Osteoblast (primary cell): ENCODE results near the gene NOVA1. TPM values are rescaled to one million over a fixed set of nuclear protein-coding genes. Genes with fewer than 3 reads are reported as not detected.

Source experiments
- DNase-seq: peaks from one replicate; pipeline ENCODE4 v3.0.0; 2011; ENCODE audit warnings: low spot score, mixed read lengths; ENCODE audit not compliant: insufficient read length; ENCODE audit errors: missing footprints
- H2AFZ ChIP-seq: 2 replicates; pipeline ENCODE4 v1.6.0; 2011; ENCODE audit warnings: mild to moderate bottlenecking, low read length
- H3K27ac ChIP-seq: 2 replicates; pipeline ENCODE4 v1.5.1; 2011; ENCODE audit warnings: mild to moderate bottlenecking, low read depth, low read length, moderate library complexity
- H3K27me3 ChIP-seq: 2 replicates; pipeline ENCODE4 v1.6.0; 2012; ENCODE audit warnings: mild to moderate bottlenecking, control low read depth, inconsistent platforms, low read length, moderate library complexity; ENCODE audit not compliant: insufficient read depth
- H3K36me3 ChIP-seq: 2 replicates; pipeline ENCODE4 v1.5.1; 2011; ENCODE audit warnings: mild to moderate bottlenecking, low read length, control low read depth, moderate library complexity; ENCODE audit not compliant: insufficient read depth
- H3K4me1 ChIP-seq: 2 replicates; pipeline ENCODE4 v1.5.1; 2011; ENCODE audit warnings: mild to moderate bottlenecking, low read length, control low read depth, moderate library complexity; ENCODE audit not compliant: insufficient read depth
- H3K4me2 ChIP-seq: 2 replicates; pipeline ENCODE4 v1.6.0; 2011; ENCODE audit warnings: mild to moderate bottlenecking, low read length; ENCODE audit not compliant: insufficient read depth
- H3K4me3 ChIP-seq: fragments of 200-600 bp; sonication (generic); 3 replicates; pipeline ENCODE4 v1.5.1; 2012; ENCODE audit warnings: mild to moderate bottlenecking, low read length, inconsistent platforms; ENCODE audit not compliant: insufficient read depth
- H3K79me2 ChIP-seq: 2 replicates; pipeline ENCODE4 v1.6.0; 2012; ENCODE audit warnings: mild to moderate bottlenecking, low read length, control low read depth, inconsistent platforms; ENCODE audit not compliant: insufficient read depth
- H3K9me3 ChIP-seq: 2 replicates; pipeline ENCODE4 v1.5.1; 2011; ENCODE audit warnings: low read depth, low read length, control low read depth
- H4K20me1 ChIP-seq: 2 replicates; pipeline ENCODE4 v1.6.0; 2012; ENCODE audit warnings: mild to moderate bottlenecking, low read length, control low read depth; ENCODE audit not compliant: insufficient read depth
- total RNA-seq: library from RNA; depleted of rRNA; stranded (reverse); fragments of >200 nt; gene quantifications from 2 replicates; pipeline ENCODE4 v1.2.3, GENCODE V29; 2012
- TF ChIP-seq, protein P1 (sequence below): IDR thresholded peaks from 2 replicates; pipeline ENCODE4 v1.5.1; 2011; ENCODE audit warnings: mild to moderate bottlenecking, low read depth, low read length, moderate library complexity; ENCODE audit errors: extremely low read depth

Gene NOVA1
- total RNA-seq, 1 donor: 0.36 TPM

DNA sequence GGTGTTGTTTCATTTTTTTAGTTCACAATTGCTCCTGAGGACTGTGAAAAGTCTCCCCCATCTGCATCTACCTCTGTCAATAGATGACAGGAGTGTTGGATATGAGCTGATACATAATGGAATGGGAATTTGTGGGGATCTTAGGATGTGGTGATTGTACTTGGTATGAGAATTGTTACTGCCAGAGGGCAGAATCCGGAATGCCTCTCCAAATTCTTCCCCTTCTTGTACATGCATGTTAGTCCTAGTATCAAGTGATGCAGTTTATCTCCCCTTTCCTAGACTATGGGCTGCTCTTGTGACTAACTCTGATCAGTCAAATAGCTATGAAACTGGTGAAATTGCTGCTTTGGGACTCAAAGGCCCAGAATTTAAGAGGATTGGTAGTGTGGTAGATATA, 24.8 kb upstream of the NOVA1 start:
- no peak overlapping the region for H3K27ac ChIP-seq

GRCh38 chr14:26621807-26622560, 24.2 kb upstream of the NOVA1 start:
- no peak overlapping the region for H3K27ac ChIP-seq
- H3K4me3 ChIP-seq: no peak overlapping the region
- H3K9me3 ChIP-seq: peaks cover 6% of the 10 kb centered on the region
- H4K20me1 ChIP-seq: no peaks in the 10 kb centered on the region
- H2AFZ ChIP-seq: no peak overlapping the region
- TF ChIP-seq, protein P1, sequence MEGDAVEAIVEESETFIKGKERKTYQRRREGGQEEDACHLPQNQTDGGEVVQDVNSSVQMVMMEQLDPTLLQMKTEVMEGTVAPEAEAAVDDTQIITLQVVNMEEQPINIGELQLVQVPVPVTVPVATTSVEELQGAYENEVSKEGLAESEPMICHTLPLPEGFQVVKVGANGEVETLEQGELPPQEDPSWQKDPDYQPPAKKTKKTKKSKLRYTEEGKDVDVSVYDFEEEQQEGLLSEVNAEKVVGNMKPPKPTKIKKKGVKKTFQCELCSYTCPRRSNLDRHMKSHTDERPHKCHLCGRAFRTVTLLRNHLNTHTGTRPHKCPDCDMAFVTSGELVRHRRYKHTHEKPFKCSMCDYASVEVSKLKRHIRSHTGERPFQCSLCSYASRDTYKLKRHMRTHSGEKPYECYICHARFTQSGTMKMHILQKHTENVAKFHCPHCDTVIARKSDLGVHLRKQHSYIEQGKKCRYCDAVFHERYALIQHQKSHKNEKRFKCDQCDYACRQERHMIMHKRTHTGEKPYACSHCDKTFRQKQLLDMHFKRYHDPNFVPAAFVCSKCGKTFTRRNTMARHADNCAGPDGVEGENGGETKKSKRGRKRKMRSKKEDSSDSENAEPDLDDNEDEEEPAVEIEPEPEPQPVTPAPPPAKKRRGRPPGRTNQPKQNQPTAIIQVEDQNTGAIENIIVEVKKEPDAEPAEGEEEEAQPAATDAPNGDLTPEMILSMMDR: no peak
- no peaks in the 10 kb centered on the region for H3K36me3 ChIP-seq
- H3K27me3 ChIP-seq: no peaks in the 10 kb centered on the region
- no peaks in the 10 kb centered on the region for H3K79me2 ChIP-seq
- no peak for DNase-seq
- no peak overlapping the region for H3K4me2 ChIP-seq
- H3K4me1 ChIP-seq: no peaks in the 10 kb centered on the region

More for the DNA sequence above, 24.8 kb upstream of the NOVA1 start:
- H4K20me1 ChIP-seq: no peaks in the 10 kb centered on the region
- no peaks in the 10 kb centered on the region for H3K79me2 ChIP-seq
- no peak for DNase-seq
- no peak overlapping the region for H2AFZ ChIP-seq
- no peak overlapping the region for H3K4me2 ChIP-seq
- H3K4me3 ChIP-seq: no peak overlapping the region
- H3K36me3 ChIP-seq: no peaks in the 10 kb centered on the region
- H3K27me3 ChIP-seq: no peaks in the 10 kb centered on the region
- peaks cover 7% of the 10 kb centered on the region for H3K9me3 ChIP-seq
- TF ChIP-seq, protein P1: no peak
- H3K4me1 ChIP-seq: no peaks in the 10 kb centered on the region

DNA sequence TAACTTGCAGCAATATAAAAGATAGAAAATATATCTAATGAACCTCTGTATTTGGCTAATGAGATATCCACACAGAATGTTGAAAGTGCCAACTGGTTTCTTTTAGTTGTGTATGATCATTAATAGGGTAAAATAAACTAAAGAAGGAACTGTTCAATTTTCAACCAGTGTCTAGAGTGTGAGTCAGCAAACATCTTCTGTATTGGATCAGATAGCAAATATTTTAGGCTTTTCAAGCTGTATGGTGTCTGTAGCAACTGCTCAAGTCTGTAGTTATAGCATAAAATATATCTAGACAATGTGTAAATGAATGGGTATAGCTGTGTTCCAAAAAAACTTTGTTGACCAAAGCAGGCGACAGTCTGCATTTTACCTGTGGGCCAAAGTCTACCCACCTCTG, 23.5 kb upstream of the NOVA1 start:
- H3K27ac ChIP-seq: no peak overlapping the region
- no peaks in the 10 kb centered on the region for H3K79me2 ChIP-seq
- H4K20me1 ChIP-seq: no peaks in the 10 kb centered on the region
- no peaks in the 10 kb centered on the region for H3K27me3 ChIP-seq
- no peak overlapping the region for H3K4me3 ChIP-seq
- H3K4me2 ChIP-seq: no peak overlapping the region
- no peaks in the 10 kb centered on the region for H3K4me1 ChIP-seq
- no peaks in the 10 kb centered on the region for H3K36me3 ChIP-seq
- H3K9me3 ChIP-seq: peaks cover 2% of the 10 kb centered on the region
- DNase-seq: no peak
- no peak overlapping the region for H2AFZ ChIP-seq
- TF ChIP-seq, protein P1: no peak

- DNase-seq: no peak
- H3K4me3 ChIP-seq: no peak overlapping the region
- TF ChIP-seq, protein P1: no peak
These were observed 13.4 kb upstream of the NOVA1 start for GRCh38 chr14:26611259-26611658.

More at GRCh38 chr14:26611259-26611658, 13.4 kb upstream of the NOVA1 start:
- no peaks in the 10 kb centered on the region for H3K79me2 ChIP-seq
- H3K36me3 ChIP-seq: no peaks in the 10 kb centered on the region
- no peak overlapping the region for H3K4me2 ChIP-seq
- H3K9me3 ChIP-seq: no peaks in the 10 kb centered on the region
- no peaks in the 10 kb centered on the region for H3K4me1 ChIP-seq
- H3K27me3 ChIP-seq: no peaks in the 10 kb centered on the region
- H3K27ac ChIP-seq: no peak overlapping the region
- H2AFZ ChIP-seq: no peak overlapping the region
- H4K20me1 ChIP-seq: no peaks in the 10 kb centered on the region
